HL-60 (cell line): ENCODE measurements around the gene MYO5B.

Experiments used
- GABPA ChIP-seq: IDR thresholded peaks from 2 replicates; pipeline ENCODE4 v1.6.1; 2012; ENCODE audit warnings: low read depth
- POLR2AphosphoS5 ChIP-seq: IDR thresholded peaks from 2 replicates; pipeline ENCODE4 v1.6.1; 2012; ENCODE audit warnings: low read depth
- SPI1 ChIP-seq: IDR thresholded peaks from 2 replicates; pipeline ENCODE4 v1.6.1; 2012; ENCODE audit warnings: low read depth, mild to moderate bottlenecking, borderline replicate concordance
- TF ChIP-seq, protein P1 (sequence below): IDR thresholded peaks from one replicate; pipeline ENCODE4 v1.5.1; 2011; ENCODE audit warnings: low read length, control low read depth, inconsistent platforms; ENCODE audit not compliant: insufficient read depth
- TF ChIP-seq, protein P2 (sequence below): IDR thresholded peaks from 2 replicates; pipeline ENCODE4 v1.6.1; 2012; ENCODE audit warnings: low read depth; ENCODE audit not compliant: insufficient replicate concordance

DNA sequence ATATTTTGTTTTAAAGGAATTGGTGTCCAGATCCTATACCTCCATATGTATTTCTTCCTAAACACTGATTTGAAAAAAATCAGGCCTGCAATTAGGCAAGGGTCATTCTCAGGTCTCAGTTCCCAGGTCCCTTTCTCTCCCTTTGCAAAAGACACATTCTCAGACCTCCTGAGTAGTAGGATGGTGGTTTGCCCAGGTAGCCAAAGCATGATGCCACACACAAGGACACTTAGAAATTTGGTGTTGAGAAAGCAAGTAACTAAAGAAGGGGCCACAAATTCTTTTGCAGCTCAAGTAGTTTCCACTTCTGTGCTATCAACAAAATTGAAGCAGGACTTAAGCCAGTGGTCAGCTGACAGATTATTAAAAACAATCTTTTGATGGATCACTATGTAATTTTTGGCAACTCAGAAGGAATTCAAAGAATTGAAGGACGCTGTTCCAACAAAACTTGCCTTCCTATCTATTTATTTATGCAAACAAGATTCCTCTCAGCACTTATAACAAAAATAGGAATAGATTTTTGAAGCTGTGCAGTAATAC is 6.6 kb upstream of the MYO5B start:
- TF ChIP-seq, protein P1, sequence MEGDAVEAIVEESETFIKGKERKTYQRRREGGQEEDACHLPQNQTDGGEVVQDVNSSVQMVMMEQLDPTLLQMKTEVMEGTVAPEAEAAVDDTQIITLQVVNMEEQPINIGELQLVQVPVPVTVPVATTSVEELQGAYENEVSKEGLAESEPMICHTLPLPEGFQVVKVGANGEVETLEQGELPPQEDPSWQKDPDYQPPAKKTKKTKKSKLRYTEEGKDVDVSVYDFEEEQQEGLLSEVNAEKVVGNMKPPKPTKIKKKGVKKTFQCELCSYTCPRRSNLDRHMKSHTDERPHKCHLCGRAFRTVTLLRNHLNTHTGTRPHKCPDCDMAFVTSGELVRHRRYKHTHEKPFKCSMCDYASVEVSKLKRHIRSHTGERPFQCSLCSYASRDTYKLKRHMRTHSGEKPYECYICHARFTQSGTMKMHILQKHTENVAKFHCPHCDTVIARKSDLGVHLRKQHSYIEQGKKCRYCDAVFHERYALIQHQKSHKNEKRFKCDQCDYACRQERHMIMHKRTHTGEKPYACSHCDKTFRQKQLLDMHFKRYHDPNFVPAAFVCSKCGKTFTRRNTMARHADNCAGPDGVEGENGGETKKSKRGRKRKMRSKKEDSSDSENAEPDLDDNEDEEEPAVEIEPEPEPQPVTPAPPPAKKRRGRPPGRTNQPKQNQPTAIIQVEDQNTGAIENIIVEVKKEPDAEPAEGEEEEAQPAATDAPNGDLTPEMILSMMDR = no peak
- no peak for TF ChIP-seq POLR2AphosphoS5
- TF ChIP-seq, protein P2, sequence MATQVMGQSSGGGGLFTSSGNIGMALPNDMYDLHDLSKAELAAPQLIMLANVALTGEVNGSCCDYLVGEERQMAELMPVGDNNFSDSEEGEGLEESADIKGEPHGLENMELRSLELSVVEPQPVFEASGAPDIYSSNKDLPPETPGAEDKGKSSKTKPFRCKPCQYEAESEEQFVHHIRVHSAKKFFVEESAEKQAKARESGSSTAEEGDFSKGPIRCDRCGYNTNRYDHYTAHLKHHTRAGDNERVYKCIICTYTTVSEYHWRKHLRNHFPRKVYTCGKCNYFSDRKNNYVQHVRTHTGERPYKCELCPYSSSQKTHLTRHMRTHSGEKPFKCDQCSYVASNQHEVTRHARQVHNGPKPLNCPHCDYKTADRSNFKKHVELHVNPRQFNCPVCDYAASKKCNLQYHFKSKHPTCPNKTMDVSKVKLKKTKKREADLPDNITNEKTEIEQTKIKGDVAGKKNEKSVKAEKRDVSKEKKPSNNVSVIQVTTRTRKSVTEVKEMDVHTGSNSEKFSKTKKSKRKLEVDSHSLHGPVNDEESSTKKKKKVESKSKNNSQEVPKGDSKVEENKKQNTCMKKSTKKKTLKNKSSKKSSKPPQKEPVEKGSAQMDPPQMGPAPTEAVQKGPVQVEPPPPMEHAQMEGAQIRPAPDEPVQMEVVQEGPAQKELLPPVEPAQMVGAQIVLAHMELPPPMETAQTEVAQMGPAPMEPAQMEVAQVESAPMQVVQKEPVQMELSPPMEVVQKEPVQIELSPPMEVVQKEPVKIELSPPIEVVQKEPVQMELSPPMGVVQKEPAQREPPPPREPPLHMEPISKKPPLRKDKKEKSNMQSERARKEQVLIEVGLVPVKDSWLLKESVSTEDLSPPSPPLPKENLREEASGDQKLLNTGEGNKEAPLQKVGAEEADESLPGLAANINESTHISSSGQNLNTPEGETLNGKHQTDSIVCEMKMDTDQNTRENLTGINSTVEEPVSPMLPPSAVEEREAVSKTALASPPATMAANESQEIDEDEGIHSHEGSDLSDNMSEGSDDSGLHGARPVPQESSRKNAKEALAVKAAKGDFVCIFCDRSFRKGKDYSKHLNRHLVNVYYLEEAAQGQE = no peak
- TF ChIP-seq SPI1 = no peak
- TF ChIP-seq GABPA = no peak
